NCI-H524 (cell line): ENCODE measurements around the gene PARD3B.
A peak's percentile ranks its signal among the peaks of the same experiment; 100 is the strongest.

Source experiments
- DNase-seq, 2 experiments: peaks; one replicate each; lab custom pipeline; 2025; lab: John Stamatoyannopoulos, UW

Gene PARD3B

GRCh38 chr2:204958371-204958770 is 413.1 kb downstream of the PARD3B start:
- no peak for DNase-seq

DNA sequence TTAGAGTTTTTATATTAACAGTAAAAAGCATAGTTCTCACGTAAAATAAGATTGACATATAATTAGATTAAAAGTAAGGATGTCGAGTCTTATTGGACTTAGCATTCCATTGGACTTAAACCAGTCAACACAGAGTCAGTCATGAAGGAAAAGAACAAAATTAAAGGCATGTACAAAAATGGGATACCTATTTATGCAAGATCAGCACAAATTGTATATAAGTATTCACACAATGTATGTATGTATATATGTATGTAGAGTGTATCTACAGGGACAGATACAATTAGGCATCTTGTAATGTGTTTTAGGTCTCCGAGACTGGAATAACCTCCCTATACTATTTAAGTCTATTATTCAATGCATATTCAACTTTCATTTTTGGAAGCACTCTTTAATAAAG is 419.1 kb downstream of the PARD3B start:
- no peak for DNase-seq

DNA sequence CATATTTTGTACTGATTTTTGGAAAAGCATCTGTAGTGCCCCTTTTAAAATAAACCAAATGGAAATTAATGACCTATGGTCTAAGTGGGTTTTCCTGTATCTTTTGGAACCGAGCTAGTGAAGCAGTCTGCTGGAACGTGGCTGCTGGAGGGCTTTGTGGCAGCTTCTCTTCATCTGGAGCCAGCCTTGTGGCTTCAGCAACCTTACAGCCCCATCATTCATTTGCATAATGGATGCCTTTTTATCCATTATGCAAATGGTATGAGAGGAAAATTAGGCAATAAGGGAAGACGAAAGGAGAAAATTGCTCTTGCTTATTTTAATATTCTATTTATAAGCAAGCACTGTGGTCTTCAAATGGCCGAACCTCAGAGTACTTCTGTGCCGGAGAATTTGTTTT is 421.0 kb downstream of the PARD3B start:
- DNase-seq = no peak

GRCh38 chr2:204967199-204967960 is 422.1 kb downstream of the PARD3B start:
- peak; percentile 17 to 51 for DNase-seq

- DNase-seq = no peak
These were observed 426.1 kb downstream of the PARD3B start for GRCh38 chr2:204971206-204971907.

DNA sequence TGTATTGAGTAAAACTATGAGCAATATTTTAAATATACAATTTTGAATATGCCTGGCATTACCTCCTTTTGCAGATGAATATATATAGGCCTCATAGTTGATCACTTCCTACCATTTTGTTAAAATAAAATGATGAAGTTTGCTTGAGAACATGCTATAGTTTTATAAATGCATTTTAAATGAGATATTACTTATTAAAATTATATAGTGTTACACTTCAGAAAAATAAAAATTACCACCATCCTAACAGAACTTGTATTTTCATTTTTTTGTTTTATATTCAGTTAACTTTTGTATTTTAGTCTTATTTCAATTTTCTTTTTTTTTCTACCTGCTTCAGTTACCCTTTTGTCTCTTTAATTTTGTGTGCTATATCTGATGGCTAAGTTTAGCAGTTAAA is 426.9 kb downstream of the PARD3B start:
- DNase-seq = no peak

- DNase-seq = no peak
These were observed 427.5 kb downstream of the PARD3B start for GRCh38 chr2:204972606-204973336.

DNA sequence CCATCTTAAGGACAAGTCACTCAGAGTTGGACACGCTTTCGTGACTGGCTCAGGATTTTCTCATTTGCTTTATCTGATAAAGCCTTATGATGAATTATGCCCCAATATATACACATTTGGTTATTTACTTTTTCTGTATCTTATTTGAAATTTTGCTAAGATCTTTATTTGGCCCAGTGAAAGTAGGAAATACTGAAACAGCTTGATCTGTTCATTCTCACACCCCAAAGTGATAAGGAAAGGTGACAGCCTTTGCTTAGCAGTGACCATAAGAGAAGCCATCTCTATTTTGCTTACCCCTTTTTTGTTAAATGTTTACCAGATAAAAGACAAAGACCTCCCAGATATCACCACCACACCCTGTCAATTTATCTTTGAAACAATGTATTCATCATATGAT is 428.3 kb downstream of the PARD3B start:
- DNase-seq = no peak

GRCh38 chr2:204974487-204974886 is 429.2 kb downstream of the PARD3B start:
- no peak for DNase-seq

DNA sequence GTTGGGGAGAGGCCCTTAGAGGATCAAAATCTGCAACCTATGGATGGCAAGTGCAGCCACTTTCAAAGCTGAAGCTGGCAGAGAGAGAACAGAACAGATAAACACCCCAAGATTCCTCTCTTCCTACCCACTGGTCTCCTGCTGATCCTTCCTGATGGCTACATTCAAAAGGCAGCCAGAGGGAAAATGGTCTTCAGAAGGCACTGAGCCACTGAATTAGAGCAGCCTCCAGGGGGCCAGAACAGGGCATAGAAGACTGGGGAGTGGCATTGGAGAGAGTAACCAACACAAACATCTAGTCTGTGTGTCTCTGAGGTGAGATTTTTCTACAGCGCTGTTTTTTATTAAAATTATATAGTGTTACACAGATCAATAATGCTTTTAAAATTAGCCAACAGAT is 432.6 kb downstream of the PARD3B start:
- peak in 1 of 2 experiments; percentile 1 for DNase-seq

DNA sequence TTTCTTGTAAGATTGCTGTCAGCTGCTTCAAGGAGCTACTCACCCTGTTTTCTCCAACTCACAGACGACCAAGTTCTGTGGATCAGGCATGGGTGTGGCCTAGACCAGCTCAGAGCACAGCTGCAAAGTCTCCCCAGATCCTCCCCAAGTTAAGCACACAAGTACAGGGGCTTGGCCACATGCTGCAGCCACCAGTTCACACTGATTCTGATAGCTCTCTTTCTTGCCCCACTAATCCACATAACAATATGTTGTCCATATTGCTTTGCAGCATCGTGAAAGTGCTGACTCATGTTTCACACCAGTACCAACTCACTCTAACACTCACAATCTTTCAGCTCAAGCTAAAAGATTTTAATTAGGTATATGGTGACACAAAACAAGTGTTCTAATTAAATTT is 437.0 kb downstream of the PARD3B start:
- peak; percentile 51 to 84 for DNase-seq

GRCh38 chr2:204984518-204984917 is 439.2 kb downstream of the PARD3B start:
- peak; percentile 74 to 89 for DNase-seq

DNA sequence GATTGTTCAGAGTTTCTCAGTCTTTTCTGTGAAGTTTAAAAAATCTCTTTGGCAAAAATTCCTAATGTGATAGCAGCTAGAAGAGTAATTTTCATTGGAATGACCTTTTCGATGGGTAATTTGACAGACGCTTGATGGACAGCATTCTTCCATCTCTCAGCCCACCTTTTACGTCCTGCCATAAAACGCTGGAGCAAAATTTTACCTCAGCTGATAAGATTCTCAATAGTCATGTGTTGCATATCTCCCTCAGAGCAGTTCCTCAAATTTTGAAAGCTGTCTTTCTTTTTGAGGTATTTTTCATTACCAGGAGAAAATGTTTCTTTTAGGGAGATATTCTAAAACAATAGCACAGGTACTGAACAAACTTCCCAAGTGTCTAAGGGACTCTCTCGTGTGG is 441.4 kb downstream of the PARD3B start:
- no peak for DNase-seq

- no peak for DNase-seq
These were observed 443.6 kb downstream of the PARD3B start for GRCh38 chr2:204988836-204989235.

GRCh38 chr2:204989877-204990276 is 444.6 kb downstream of the PARD3B start:
- DNase-seq = no peak

DNA sequence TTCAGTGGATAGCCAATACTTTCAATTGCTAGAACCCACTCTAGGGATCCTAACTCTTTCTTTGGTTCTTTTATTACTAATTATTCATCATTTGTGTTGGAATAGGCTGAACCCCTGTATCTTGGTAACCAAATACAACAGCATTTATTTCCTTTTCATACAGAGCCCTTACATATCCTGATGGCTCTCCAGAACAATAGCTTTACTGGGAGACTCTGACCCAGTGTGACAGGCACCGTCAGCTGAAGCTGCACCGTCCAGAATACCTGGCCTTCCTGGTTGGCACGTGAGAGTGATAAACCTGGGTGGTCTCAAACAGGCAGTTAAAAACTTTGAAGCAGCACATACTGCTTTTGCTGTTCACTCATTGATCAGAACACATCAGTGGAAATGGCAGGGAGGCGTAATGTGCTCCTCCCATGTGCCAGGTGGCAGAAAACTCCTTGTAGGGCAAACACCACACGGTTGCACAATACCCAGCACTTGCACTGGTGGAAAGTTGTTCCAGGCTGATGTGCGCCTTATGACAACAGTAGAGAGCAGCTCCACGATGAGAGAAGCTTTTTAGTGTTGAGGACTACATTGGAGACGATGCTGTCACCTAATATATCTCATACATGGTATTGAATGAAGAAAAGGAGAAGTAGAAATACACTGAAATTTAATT is 456.2 kb downstream of the PARD3B start:
- DNase-seq = no peak

- no peak for DNase-seq
These were observed 457.1 kb downstream of the PARD3B start for GRCh38 chr2:205002390-205002789.

- DNase-seq = no peak
These were observed 458.0 kb downstream of the PARD3B start for GRCh38 chr2:205003288-205003687.

GRCh38 chr2:205010196-205010595 is 464.9 kb downstream of the PARD3B start:
- no peak for DNase-seq

DNA sequence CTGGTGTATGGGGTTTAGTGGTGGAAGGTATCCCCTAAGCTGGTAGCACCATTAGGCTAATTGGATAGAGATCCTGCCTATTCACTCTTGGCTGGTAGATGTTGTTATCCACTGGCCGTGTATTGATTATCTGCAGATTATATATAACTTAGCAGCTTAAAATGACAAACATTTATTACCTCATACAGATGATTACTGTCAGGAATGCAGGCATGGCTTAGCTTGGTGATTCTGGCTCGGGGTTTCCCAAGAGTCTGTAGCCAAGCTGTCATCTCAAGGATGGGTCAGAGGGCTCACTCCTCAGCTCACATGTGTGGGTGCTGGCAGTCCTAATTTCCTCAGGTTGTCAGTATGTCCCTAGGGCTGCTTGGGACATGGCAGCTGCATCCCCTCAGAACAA is 465.8 kb downstream of the PARD3B start:
- DNase-seq = no peak

- DNase-seq = no peak
These were observed 467.7 kb downstream of the PARD3B start for GRCh38 chr2:205012961-205013360.

GRCh38 chr2:205013586-205013985 is 468.3 kb downstream of the PARD3B start:
- no peak for DNase-seq
